HG03095 (cell line): ENCODE data around the gene ELL3.
"Not testable (repeated sequence)": the region's sequence is repeated elsewhere in the genome, so short reads cannot be mapped to it uniquely, and the experiment has no call there.

ENCODE experiments used
- ATAC-seq: cut with Tn5 transposase; IDR thresholded peaks from one replicate; pipeline ENCODE4 v1.9.1; 2021; ENCODE audit warnings: moderate library complexity; ENCODE audit not compliant: unreplicated experiment

The ELL3 gene

DNA sequence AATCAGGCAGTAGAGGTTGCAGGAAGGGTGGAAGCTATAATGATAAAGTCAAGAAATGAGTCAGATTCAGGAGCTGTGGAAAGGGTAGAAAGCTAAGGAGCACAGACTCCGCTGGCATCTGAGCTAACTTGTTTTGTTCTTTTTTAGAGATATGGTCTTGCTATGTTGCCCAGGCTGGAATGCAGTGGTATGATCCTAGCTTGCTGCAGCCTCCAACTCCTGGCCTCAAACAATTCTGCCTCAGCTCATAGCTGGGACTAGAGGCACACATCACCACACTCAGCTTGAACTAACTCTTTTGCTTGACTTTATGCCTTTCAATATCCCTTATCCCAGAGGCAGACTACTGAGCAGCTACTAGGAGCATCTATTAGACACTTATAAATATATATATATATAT is 50.5 kb downstream of the ELL3 start:
- not testable (repeated sequence) for ATAC-seq

DNA sequence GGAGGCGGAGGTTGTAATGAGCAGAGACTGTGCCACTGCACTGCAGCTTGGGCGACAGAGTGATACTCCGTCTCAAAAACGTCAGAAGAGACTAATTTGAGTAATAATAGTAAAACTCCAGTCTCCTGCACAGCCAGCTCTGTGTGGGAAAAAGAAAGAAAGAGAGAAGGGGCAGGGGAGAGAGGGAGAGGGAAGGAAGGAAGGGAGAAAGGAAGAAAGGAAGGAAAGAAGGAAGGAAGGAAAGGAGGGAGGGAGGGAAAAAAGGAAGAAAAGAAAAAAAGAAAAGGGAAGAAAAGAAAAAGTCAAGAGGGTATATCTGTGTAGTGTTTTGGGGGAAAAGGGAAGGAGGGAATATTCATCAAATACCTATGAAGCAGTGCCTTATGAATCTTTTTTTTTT is 53.6 kb downstream of the ELL3 start:
- no peak for ATAC-seq
